GM11168 (cell line): ENCODE data around the gene DSTYK.

Experiments
- in situ Hi-C: fragments of 300-500 bp; cut with MboI; formaldehyde crosslinking; loops from one replicate; pipeline ENCODE4 v1.12.0; 2022; ENCODE audit warnings: low sequenced_read_pairs; ENCODE audit not compliant: unreplicated experiment

DSTYK gene

GRCh38 chr1:205224736-205225135 is 13.2 kb upstream of the DSTYK start:
- in situ Hi-C loops = no loop called here

GRCh38 chr1:205220421-205220820 is 8.9 kb upstream of the DSTYK start:
- in situ Hi-C loops = no loop called here

GRCh38 chr1:205217418-205217817 is 5.9 kb upstream of the DSTYK start:
- in situ Hi-C loops = no loop called here

GRCh38 chr1:205216588-205216987 is 5.1 kb upstream of the DSTYK start:
- in situ Hi-C loops = no loop called here

- in situ Hi-C loops = no loop called here
These were observed 3.3 kb upstream of the DSTYK start for GRCh38 chr1:205214756-205215155.

GRCh38 chr1:205211839-205212536 is 486 bp upstream of the DSTYK start:
- in situ Hi-C loops = no loop called here

GRCh38 chr1:205210756-205211168 is 740 bp downstream of the DSTYK start:
- in situ Hi-C loops = no loop called here

- in situ Hi-C loops = no loop called here
These were observed 2.7 kb downstream of the DSTYK start for GRCh38 chr1:205208811-205209210.

- in situ Hi-C loops = no loop called here
These were observed 6.4 kb downstream of the DSTYK start for GRCh38 chr1:205205055-205205454.

- in situ Hi-C loops = no loop called here
These were observed 7.0 kb downstream of the DSTYK start for GRCh38 chr1:205204552-205204951.

- in situ Hi-C loops = no loop called here
These were observed 11.6 kb downstream of the DSTYK start for GRCh38 chr1:205199931-205200299.

- in situ Hi-C loops = no loop called here
These were observed 12.2 kb downstream of the DSTYK start for GRCh38 chr1:205199090-205199930.

- in situ Hi-C loops = no loop called here
These were observed 19.2 kb downstream of the DSTYK start for GRCh38 chr1:205192287-205192686.

GRCh38 chr1:205191622-205192021 is 19.9 kb downstream of the DSTYK start:
- in situ Hi-C loops = no loop called here

GRCh38 chr1:205190845-205191577 is 20.5 kb downstream of the DSTYK start:
- in situ Hi-C loops = no loop called here

GRCh38 chr1:205189131-205189530 is 22.4 kb downstream of the DSTYK start:
- in situ Hi-C loops = no loop called here

GRCh38 chr1:205188596-205188995 is 22.9 kb downstream of the DSTYK start:
- in situ Hi-C loops = no loop called here

GRCh38 chr1:205188098-205188497 is 23.4 kb downstream of the DSTYK start:
- in situ Hi-C loops = no loop called here

GRCh38 chr1:205187420-205187819 is 24.1 kb downstream of the DSTYK start:
- in situ Hi-C loops = no loop called here

GRCh38 chr1:205186191-205186590 is 25.3 kb downstream of the DSTYK start:
- in situ Hi-C loops = no loop called here
